ENCODE data around the gene EPN3. TPM values are rescaled to one million over a fixed set of nuclear protein-coding genes. Genes with fewer than 3 reads are reported as not detected.
A peak's percentile ranks its signal among the peaks of the same experiment; 100 is the strongest.

The EPN3 gene
- total RNA-seq, 1 experiment from 2014 or later: 17.8 TPM

GRCh38 chr17:50499270-50499669 lies 33.3 kb upstream of the EPN3 start:
- ChIA-PET POLR2A (no interaction called here), RAD21 (ENCODE audit: low non-redundant PET in 1 of 2, low total read pairs in 2 of 2, uncharacterized antibody in 2 of 2, unreplicated experiment in 2 of 2) (no interaction called here), CTCF (no interaction called here)
- Histone ChIP-seq H3K9ac (ENCODE audit: low read length) (no peak overlapping the region), H3K9me2 (ENCODE audit: insufficient read depth) (no peaks in the 10 kb centered on the region), H3K27me3 (ENCODE audit: insufficient read depth, low read length) (no peaks in the 10 kb centered on the region), H3K79me2 (ENCODE audit: insufficient read depth, low read length) (no peaks in the 10 kb centered on the region), H3K4me1 (ENCODE audit: control insufficient read depth in 1 of 2, insufficient read depth in 2 of 2, low read length in 2 of 2) (peaks cover 16 to 27% of the 10 kb centered on the region in 2 experiments), H4K20me1 (ENCODE audit: insufficient read depth) (no peaks in the 10 kb centered on the region), H3K4me3 (replicated peaks in 1 of 2; ENCODE audit: low read depth in 1 of 2, low read length in 2 of 2) (no peak overlapping the region), H3K36me3 (ENCODE audit: control insufficient read depth in 1 of 2, insufficient read depth in 2 of 2, low read length in 2 of 2) (no peaks in the 10 kb centered on the region), H3K27ac (ENCODE audit: low read depth, low read length) (no peak overlapping the region), H3K9me3 (ENCODE audit: control insufficient read depth in 1 of 2, insufficient read depth in 1 of 2, low read depth in 1 of 2, low read length in 2 of 2) (no peaks in the 10 kb centered on the region), H3K4me2 (ENCODE audit: low read length) (no peak overlapping the region), H2AFZ (ENCODE audit: low read depth, low read length, poor library complexity, severe bottlenecking) (peak overlapping the region; percentile 1)
- DNase-seq (ENCODE audit: low read depth, low spot score): no peak
- no peak for TF ChIP-seq MAX (IDR thresholded peaks at IDR 0.05)
- no peak for TF ChIP-seq SIN3A (IDR thresholded peaks at IDR 0.05; ENCODE audit: low read depth)
- TF ChIP-seq RAD21 (IDR thresholded peaks at IDR 0.05; ENCODE audit: low read depth): no peak
- TF ChIP-seq FOSL1 (IDR thresholded peaks at IDR 0.05; ENCODE audit: low read depth): no peak
- no peak for TF ChIP-seq TCF7L2 (IDR thresholded peaks at IDR 0.05; ENCODE audit: borderline replicate concordance, extremely low read depth, insufficient read depth, insufficient read length)
- TF ChIP-seq POLR2A (IDR thresholded peaks at IDR 0.05; ENCODE audit: borderline replicate concordance, extremely low read depth, insufficient read depth, insufficient read length): no peak
- intact Hi-C loops (cut with micrococcal nuclease): no loop called here
- no peak for ATAC-seq
- BruUV-seq (replicated peaks): no TSS peak

- peak overlapping the region; percentile 1 for H2AFZ ChIP-seq (ENCODE audit: low read depth, low read length, poor library complexity, severe bottlenecking)
- no peak overlapping the region for H3K4me3 ChIP-seq (replicated peaks in 1 of 2; ENCODE audit: low read depth in 1 of 2, low read length in 2 of 2)
- H3K4me1 ChIP-seq (ENCODE audit: control insufficient read depth in 1 of 2, insufficient read depth in 2 of 2, low read length in 2 of 2): peaks cover 16 to 27% of the 10 kb centered on the region in 2 experiments
- H4K20me1 ChIP-seq (ENCODE audit: insufficient read depth): no peaks in the 10 kb centered on the region
- no peaks in the 10 kb centered on the region for H3K9me3 ChIP-seq (ENCODE audit: control insufficient read depth in 1 of 2, insufficient read depth in 1 of 2, low read depth in 1 of 2, low read length in 2 of 2)
- DNase-seq (ENCODE audit: low read depth, low spot score): no peak
- RAD21 ChIA-PET (ENCODE audit: low non-redundant PET in 1 of 2, low total read pairs in 2 of 2, uncharacterized antibody in 2 of 2, unreplicated experiment in 2 of 2): no interaction called here
- POLR2A ChIA-PET: no interaction called here
- CTCF ChIA-PET: interaction anchor here (1.9 to 2.7 kb wide), 2 partner anchors 12 to 20 kb away, joined by 10 to 12 read pairs; no protein-coding TSS in a partner anchor
- intact Hi-C loops (cut with micrococcal nuclease): no loop called here
- ATAC-seq: no peak
- no peaks in the 10 kb centered on the region for H3K36me3 ChIP-seq (ENCODE audit: control insufficient read depth in 1 of 2, insufficient read depth in 2 of 2, low read length in 2 of 2)
- no peaks in the 10 kb centered on the region for H3K27me3 ChIP-seq (ENCODE audit: insufficient read depth, low read length)
- no peaks in the 10 kb centered on the region for H3K79me2 ChIP-seq (ENCODE audit: insufficient read depth, low read length)
- no peak overlapping the region for H3K4me2 ChIP-seq (ENCODE audit: low read length)
- H3K9me2 ChIP-seq (ENCODE audit: insufficient read depth): no peaks in the 10 kb centered on the region
- H3K27ac ChIP-seq (ENCODE audit: low read depth, low read length): no peak overlapping the region
- no peak overlapping the region for H3K9ac ChIP-seq (ENCODE audit: low read length)
- BruUV-seq (replicated peaks): no TSS peak
- TF ChIP-seq JUND (IDR thresholded peaks at IDR 0.05) (no peak), RAD21 (IDR thresholded peaks at IDR 0.05; ENCODE audit: low read depth) (no peak), CTCF (IDR thresholded peaks at IDR 0.05 in 2 of 3, conservative IDR thresholded peaks at IDR 0.05 in 1 of 3; ENCODE audit: borderline replicate concordance in 1 of 3, insufficient read depth in 1 of 3, low read depth in 2 of 3, low read length in 2 of 3) (no peak), ZFX (IDR thresholded peaks at IDR 0.05) (no peak), EZH2 (IDR thresholded peaks at IDR 0.05) (no peak), CEBPB (IDR thresholded peaks at IDR 0.05; ENCODE audit: low read depth) (no peak), REST (IDR thresholded peaks at IDR 0.05; ENCODE audit: low read depth) (no peak), ATF3 (IDR thresholded peaks at IDR 0.05) (no peak)
Observed at GRCh38 chr17:50499721-50500120, 32.8 kb upstream of the EPN3 start.
